DND-41 (cell line): ENCODE results near the gene CLDN7.

ENCODE experiments used
- CTCF ChIP-seq: IDR thresholded peaks from 2 replicates; pipeline ENCODE4 v1.5.1; 2012; ENCODE audit warnings: borderline replicate concordance, low read length, moderate library complexity, mild to moderate bottlenecking; ENCODE audit not compliant: poor library complexity, severe bottlenecking; ENCODE audit errors: extremely low read depth
- EZH2 ChIP-seq: IDR thresholded peaks from 3 replicates; pipeline ENCODE4 v1.6.1; 2012; ENCODE audit warnings: borderline replicate concordance, low read depth, mild to moderate bottlenecking, moderate library complexity, low read length, inconsistent platforms; ENCODE audit not compliant: severe bottlenecking

- TF ChIP-seq CTCF, result no peak
- TF ChIP-seq EZH2, result no peak
Observed at GRCh38 chr17:7246779-7247178, 15.5 kb downstream of the CLDN7 start.
